IPS DF 6.9 (cell line): ENCODE measurements around the gene COL25A1.

Experiments
- DNase-seq: peaks from one replicate; pipeline ENCODE4 v3.0.0-alpha.2; 2013; ENCODE audit warnings: low read depth, low spot score
- H3K27ac ChIP-seq: one replicate; pipeline ENCODE4 v1.5.1; 2013; ENCODE audit warnings: low read length, control low read depth
- H3K27me3 ChIP-seq: 2 replicates; pipeline ENCODE4 v1.6.1; 2013; ENCODE audit warnings: mild to moderate bottlenecking, low read length; ENCODE audit not compliant: control insufficient read depth, insufficient read depth
- H3K36me3 ChIP-seq: 2 replicates; pipeline ENCODE4 v1.6.1; 2013; ENCODE audit warnings: low read length; ENCODE audit not compliant: control insufficient read depth, insufficient read depth
- H3K4me1 ChIP-seq: 2 replicates; pipeline ENCODE4 v1.6.1; 2013; ENCODE audit warnings: low read length; ENCODE audit not compliant: control insufficient read depth, insufficient read depth
- H3K4me3 ChIP-seq: 2 replicates; pipeline ENCODE4 v1.5.1; 2013; ENCODE audit warnings: mild to moderate bottlenecking, low read length
- H3K9me3 ChIP-seq: 2 replicates; pipeline ENCODE4 v1.6.1; 2013; ENCODE audit warnings: low read length, inconsistent platforms; ENCODE audit not compliant: control insufficient read depth, insufficient read depth
- WGBS: extraction: QIAGEN DNeasy Blood & Tissue Kit; methylation state at CpG from one replicate; pipeline ENCODE4 v1.1.7; 2013; ENCODE audit warnings: mixed read lengths, missing lambda C conversion rate; ENCODE audit not compliant: insufficient read length, insufficient coverage; 5-methylcytosine and 5-hydroxymethylcytosine counted together

The COL25A1 gene

DNA sequence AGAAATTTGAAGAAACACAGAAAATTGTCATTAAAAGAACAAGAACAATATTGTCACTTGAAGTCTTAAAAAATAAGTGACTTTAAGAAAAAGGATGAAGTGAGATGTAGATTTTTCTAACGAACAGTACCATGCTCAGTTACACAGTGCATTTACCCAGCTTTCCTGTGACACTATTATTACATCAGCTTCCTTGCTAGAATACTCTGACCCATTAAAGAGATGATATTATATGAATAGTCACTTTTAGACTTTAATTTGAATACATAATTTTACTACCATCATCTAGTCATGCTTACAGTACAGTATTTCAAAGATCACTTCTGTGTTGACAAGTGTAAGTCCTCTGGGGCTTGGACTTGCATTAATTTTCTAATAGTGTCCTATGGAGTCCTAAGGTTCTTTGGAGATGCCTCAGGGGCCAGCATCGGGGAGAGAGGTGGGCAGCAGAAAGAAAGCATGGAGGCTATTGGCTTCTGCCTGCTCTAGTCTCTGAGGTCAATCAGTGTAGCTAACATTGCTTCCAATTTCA, 10.7 kb downstream of the COL25A1 start:
- no CpG with 5 or more reads among the region's 2 CpGs for WGBS
- no peak overlapping the region for H3K4me3 ChIP-seq

DNA sequence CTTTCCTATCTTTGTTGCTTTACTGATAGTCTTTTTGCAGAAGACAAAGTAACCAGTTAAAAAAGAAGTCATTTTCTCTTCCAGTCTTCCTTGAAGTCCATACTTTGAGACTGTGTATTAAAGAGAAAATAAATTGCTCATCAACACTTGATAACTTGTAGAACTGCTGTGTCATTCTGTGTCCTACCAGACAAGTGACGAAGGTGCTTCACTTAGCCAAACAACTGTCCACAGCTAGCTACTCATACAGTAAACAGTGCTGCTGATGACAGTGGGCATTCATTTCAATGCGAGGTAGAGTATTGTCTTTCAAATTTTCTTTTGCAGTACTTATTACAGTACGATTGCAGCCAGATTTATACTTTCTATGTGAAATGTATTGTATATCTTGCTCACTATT, 11.5 kb downstream of the COL25A1 start:
- no CpG with 5 or more reads among the region's 3 CpGs for WGBS
- Histone ChIP-seq H3K27ac (no peak overlapping the region), H3K9me3 (no peaks in the 10 kb centered on the region), H3K27me3 (no peaks in the 10 kb centered on the region), H3K36me3 (no peaks in the 10 kb centered on the region), H3K4me1 (no peaks in the 10 kb centered on the region), H3K4me3 (no peak overlapping the region)
- DNase-seq: no peak

More for the DNA sequence above, 10.7 kb downstream of the COL25A1 start:
- H3K4me1 ChIP-seq: no peaks in the 10 kb centered on the region
- no peaks in the 10 kb centered on the region for H3K36me3 ChIP-seq
- no peaks in the 10 kb centered on the region for H3K27me3 ChIP-seq
- H3K27ac ChIP-seq: no peak overlapping the region
- no peak for DNase-seq
- H3K9me3 ChIP-seq: no peaks in the 10 kb centered on the region

DNA sequence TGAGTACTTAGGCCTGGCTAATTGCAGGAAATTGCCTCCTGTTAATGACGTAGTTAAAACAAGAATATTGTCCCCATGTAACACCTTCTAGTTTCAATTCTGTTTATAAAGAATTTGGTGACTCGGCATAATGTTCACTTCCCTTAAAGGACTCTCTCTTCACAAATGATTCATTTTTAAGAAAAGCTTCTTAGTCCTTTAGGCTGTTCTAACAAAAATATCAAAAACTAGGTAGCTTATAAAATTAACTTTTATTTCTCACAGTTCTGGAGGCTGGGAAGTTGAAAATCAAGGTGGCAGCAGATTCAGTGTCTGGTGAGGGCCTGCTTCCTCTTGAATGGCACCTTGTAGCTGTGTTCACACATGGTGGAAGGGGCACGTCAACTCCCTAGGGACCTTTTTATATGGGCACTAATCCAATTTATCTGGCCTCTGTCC, 23.8 kb downstream of the COL25A1 start:
- no peak overlapping the region for H3K4me3 ChIP-seq
- H3K27me3 ChIP-seq: no peaks in the 10 kb centered on the region
- H3K4me1 ChIP-seq: no peaks in the 10 kb centered on the region
- no peak for DNase-seq
- no CpG with 5 or more reads among the region's 3 CpGs for WGBS
- no peaks in the 10 kb centered on the region for H3K9me3 ChIP-seq
- H3K27ac ChIP-seq: no peak overlapping the region
- H3K36me3 ChIP-seq: no peaks in the 10 kb centered on the region

GRCh38 chr4:109276482-109277095, 25.9 kb downstream of the COL25A1 start:
- Histone ChIP-seq H3K4me3 (no peak overlapping the region), H3K4me1 (no peaks in the 10 kb centered on the region), H3K27ac (no peak overlapping the region), H3K36me3 (no peaks in the 10 kb centered on the region), H3K9me3 (no peaks in the 10 kb centered on the region), H3K27me3 (no peaks in the 10 kb centered on the region)
- DNase-seq: no peak
- WGBS: no CpG with 5 or more reads among the region's 5 CpGs

DNA sequence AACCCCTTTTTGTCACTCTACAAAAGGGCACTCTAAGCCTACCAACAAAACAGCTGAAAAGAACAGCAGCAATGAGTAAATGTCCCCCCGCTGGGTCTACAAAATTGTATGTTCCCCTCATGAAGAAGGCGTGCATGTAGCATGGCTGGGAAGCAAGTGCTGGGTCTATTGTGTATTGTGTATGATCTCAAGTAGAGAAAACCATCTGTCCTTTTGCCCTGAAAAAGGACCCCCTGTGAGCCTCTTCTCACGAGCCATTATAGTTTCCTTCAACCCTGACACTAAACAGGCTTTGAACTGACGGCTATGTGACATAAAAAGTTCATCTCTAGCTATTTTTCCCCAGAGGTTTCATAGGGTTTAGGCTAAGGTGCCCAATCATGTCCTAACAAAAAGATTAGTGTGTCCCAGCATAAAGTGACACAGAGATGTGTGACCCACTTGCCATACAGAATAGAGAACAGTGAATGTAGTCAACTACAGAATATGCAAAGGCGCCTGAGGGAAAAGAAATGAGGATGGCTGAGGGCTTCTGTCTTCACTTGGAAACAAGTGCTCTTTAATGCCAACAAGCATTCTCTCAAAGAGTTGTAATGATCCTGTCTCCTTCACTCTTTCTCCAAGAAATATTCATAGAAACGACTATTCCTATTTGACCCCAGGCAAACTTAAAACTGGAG, 27.3 kb downstream of the COL25A1 start:
- H3K27ac ChIP-seq: no peak overlapping the region
- no peaks in the 10 kb centered on the region for H3K36me3 ChIP-seq
- H3K27me3 ChIP-seq: no peaks in the 10 kb centered on the region
- no peak overlapping the region for H3K4me3 ChIP-seq
- DNase-seq: no peak
- no CpG with 5 or more reads among the region's 6 CpGs for WGBS
- no peaks in the 10 kb centered on the region for H3K9me3 ChIP-seq
- H3K4me1 ChIP-seq: no peaks in the 10 kb centered on the region

- no peaks in the 10 kb centered on the region for H3K36me3 ChIP-seq
- H3K27me3 ChIP-seq: no peaks in the 10 kb centered on the region
- H3K27ac ChIP-seq: no peak overlapping the region
- DNase-seq: no peak
- no peaks in the 10 kb centered on the region for H3K4me1 ChIP-seq
- no peaks in the 10 kb centered on the region for H3K9me3 ChIP-seq
- no peak overlapping the region for H3K4me3 ChIP-seq
Observed at GRCh38 chr4:109266891-109267290, 35.6 kb downstream of the COL25A1 start.

DNA sequence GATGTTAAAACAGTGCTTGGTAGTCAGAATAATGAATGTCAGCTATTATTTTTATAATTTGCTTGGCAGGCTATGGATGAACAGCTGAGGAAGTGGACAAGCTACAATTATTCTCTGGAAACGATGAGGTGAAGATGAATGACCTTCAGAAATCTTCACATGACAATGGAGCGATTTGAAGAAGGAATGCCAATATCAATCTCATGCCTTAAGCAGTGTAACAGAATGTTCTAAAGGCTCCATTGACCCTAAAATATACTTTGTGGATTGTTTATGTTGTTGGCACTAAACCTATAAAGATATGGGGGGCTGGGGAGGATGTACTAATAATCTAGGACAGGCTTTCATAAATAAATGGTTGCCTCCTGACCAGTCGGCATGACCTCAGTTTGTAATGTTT, 36.2 kb downstream of the COL25A1 start:
- Histone ChIP-seq H3K4me1 (no peaks in the 10 kb centered on the region), H3K9me3 (no peaks in the 10 kb centered on the region), H3K27ac (no peak overlapping the region), H3K27me3 (no peaks in the 10 kb centered on the region), H3K36me3 (no peaks in the 10 kb centered on the region), H3K4me3 (no peak overlapping the region)
- DNase-seq: no peak
- no CpG with 5 or more reads among the region's 3 CpGs for WGBS

DNA sequence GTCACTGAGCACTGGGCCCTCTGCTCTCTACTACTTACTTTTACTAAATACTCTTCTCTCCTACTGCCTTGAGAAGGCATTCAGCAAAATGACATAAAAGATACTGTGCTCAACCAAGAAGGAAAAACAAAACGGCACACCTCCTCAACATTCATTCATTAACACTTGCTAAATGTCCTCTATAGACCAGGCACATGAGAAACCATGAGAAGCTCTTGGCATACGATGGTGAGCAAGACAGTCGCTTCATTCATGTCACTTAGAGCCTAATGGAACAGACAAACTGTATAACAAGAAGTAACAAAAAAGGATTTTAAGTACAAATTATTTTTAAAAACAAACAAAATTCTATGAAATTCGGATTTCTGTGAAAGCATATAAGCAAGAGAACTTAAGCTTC, 38.7 kb downstream of the COL25A1 start:
- no peaks in the 10 kb centered on the region for H3K9me3 ChIP-seq
- no peak overlapping the region for H3K4me3 ChIP-seq
- no peak overlapping the region for H3K27ac ChIP-seq
- H3K4me1 ChIP-seq: no peaks in the 10 kb centered on the region
- DNase-seq: no peak
- no peaks in the 10 kb centered on the region for H3K36me3 ChIP-seq
- H3K27me3 ChIP-seq: no peaks in the 10 kb centered on the region
- WGBS: no CpG with 5 or more reads among the region's 4 CpGs

- no peaks in the 10 kb centered on the region for H3K9me3 ChIP-seq
- no peak for DNase-seq
- H3K36me3 ChIP-seq: no peaks in the 10 kb centered on the region
- no peaks in the 10 kb centered on the region for H3K27me3 ChIP-seq
- no peak overlapping the region for H3K27ac ChIP-seq
- no peaks in the 10 kb centered on the region for H3K4me1 ChIP-seq
- H3K4me3 ChIP-seq: no peak overlapping the region
Observed at GRCh38 chr4:109256818-109257217, 45.6 kb downstream of the COL25A1 start.

DNA sequence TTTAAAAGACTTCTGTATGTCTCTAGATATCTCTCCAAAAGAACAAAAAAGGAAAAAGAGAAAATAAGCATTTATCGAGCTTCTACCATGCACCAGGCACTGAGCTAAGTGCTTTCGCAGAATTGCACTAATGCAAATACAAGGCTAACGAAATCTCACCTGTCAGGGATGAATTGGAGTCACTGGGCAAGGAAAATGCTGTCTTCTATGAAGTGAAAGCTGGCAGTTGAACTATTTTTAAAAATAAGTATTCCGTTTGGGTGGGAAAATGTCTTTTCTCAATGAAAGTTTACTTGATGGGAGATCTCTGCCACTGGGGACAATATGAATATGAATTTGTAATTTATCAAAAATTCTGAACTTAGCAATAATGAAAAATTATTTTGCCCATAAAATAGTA, 47.6 kb downstream of the COL25A1 start:
- no peaks in the 10 kb centered on the region for H3K4me1 ChIP-seq
- DNase-seq: no peak
- no peaks in the 10 kb centered on the region for H3K9me3 ChIP-seq
- no peak overlapping the region for H3K4me3 ChIP-seq
- no peaks in the 10 kb centered on the region for H3K36me3 ChIP-seq
- H3K27ac ChIP-seq: no peak overlapping the region
- WGBS: no CpG with 5 or more reads among the region's 4 CpGs
- H3K27me3 ChIP-seq: no peaks in the 10 kb centered on the region

DNA sequence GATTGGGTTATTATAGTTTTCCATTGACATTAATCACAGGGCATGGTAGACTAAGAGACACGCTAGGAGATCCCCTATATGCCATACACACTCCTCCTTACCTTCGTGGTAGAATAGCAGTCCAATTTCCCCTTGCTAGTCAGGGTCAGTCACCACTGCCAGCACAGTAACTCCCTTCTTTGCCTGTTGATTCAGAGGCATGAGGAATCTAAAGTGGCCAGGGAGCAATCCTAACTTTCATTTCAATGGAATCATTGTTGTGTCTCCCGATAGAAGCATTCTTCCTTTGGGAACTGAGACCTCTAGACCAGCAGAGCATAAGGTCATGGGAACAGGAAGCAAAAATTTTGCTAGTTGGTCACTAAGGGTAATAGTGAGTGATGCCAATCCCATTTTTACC, 51.1 kb downstream of the COL25A1 start:
- H3K4me1 ChIP-seq: no peaks in the 10 kb centered on the region
- no peak for DNase-seq
- no peaks in the 10 kb centered on the region for H3K27me3 ChIP-seq
- H3K9me3 ChIP-seq: no peaks in the 10 kb centered on the region
- H3K27ac ChIP-seq: no peak overlapping the region
- no CpG with 5 or more reads among the region's 3 CpGs for WGBS
- no peaks in the 10 kb centered on the region for H3K36me3 ChIP-seq
- H3K4me3 ChIP-seq: no peak overlapping the region
